HL-60 (cell line): Measurements from ENCODE around the gene CDIPT.

Source experiments
- CTCF ChIP-seq: IDR thresholded peaks from one replicate; pipeline ENCODE4 v1.5.1; 2011; ENCODE audit warnings: low read length, control low read depth, inconsistent platforms; ENCODE audit not compliant: insufficient read depth
- GABPA ChIP-seq: IDR thresholded peaks from 2 replicates; pipeline ENCODE4 v1.6.1; 2012; ENCODE audit warnings: low read depth
- POLR2AphosphoS5 ChIP-seq: IDR thresholded peaks from 2 replicates; pipeline ENCODE4 v1.6.1; 2012; ENCODE audit warnings: low read depth
- REST ChIP-seq: IDR thresholded peaks from 2 replicates; pipeline ENCODE4 v1.6.1; 2012; ENCODE audit warnings: low read depth; ENCODE audit not compliant: insufficient replicate concordance

GRCh38 chr16:29858149-29858849, 4.7 kb downstream of the CDIPT start:
- TF ChIP-seq CTCF (no peak), POLR2AphosphoS5 (no peak), GABPA (no peak), REST (no peak)
